ENCODE data around the gene RAB28. TPM values are rescaled to one million over a fixed set of nuclear protein-coding genes. Genes with fewer than 3 reads are reported as not detected.

Gene RAB28
- total and polyA plus RNA-seq, 7 donors = 5.1 to 9.0 (median 6.3) TPM

- ATAC-seq (no peak), DNase-seq (no peak)
- Histone ChIP-seq H3K36me3 (ENCODE audit: insufficient read depth in 1 of 2, low read depth in 1 of 2) (no peaks in the 10 kb centered on the region), H3K4me1 (no peaks in the 10 kb centered on the region), H3K4me3 (no peak overlapping the region), H3K9me3 (no peaks in the 10 kb centered on the region), H3K27ac (no peak overlapping the region), H3K27me3 (ENCODE audit: insufficient read depth in 3 of 3, low read length in 2 of 3) (no peaks in the 10 kb centered on the region)
- intact Hi-C loops (cut with DNase I) = no loop called here
- no peak for TF ChIP-seq CTCF (IDR thresholded peaks at IDR 0.05)
- 80 to 85% (median 80%) methylated on average over 3 of the region's 3 CpGs for WGBS, 3 donors
These were observed 156.1 kb downstream of the RAB28 start for GRCh38 chr4:13327991-13328390.

- DNase-seq (no peak), ATAC-seq (no peak)
- no peaks in the 10 kb centered on the region for H3K27me3 ChIP-seq (ENCODE audit: insufficient read depth in 3 of 3, low read length in 2 of 3)
- WGBS, 3 donors = 70 to 76% (median 70%) methylated on average over 3 of the region's 3 CpGs
- TF ChIP-seq CTCF (IDR thresholded peaks at IDR 0.05) = no peak
- no peak overlapping the region for H3K4me3 ChIP-seq
- H3K27ac ChIP-seq = no peak overlapping the region
- peaks cover 13% of the 10 kb centered on the region for H3K9me3 ChIP-seq
- H3K4me1 ChIP-seq = no peaks in the 10 kb centered on the region
- no peaks in the 10 kb centered on the region for H3K36me3 ChIP-seq (ENCODE audit: insufficient read depth in 1 of 2, low read depth in 1 of 2)
- intact Hi-C loops (cut with DNase I) = no loop called here
These were observed 158.4 kb downstream of the RAB28 start for GRCh38 chr4:13325744-13326143.

- Histone ChIP-seq H3K9me3 (peaks cover 13% of the 10 kb centered on the region), H3K4me1 (no peaks in the 10 kb centered on the region), H3K27me3 (ENCODE audit: insufficient read depth in 3 of 3, low read length in 2 of 3) (no peaks in the 10 kb centered on the region), H3K27ac (no peak overlapping the region), H3K36me3 (ENCODE audit: insufficient read depth in 1 of 2, low read depth in 1 of 2) (no peaks in the 10 kb centered on the region), H3K4me3 (no peak overlapping the region)
- no peak for ATAC-seq
- intact Hi-C loops (cut with DNase I) = no loop called here
- WGBS, 3 donors = 91 to 93% (median 92%) methylated on average over 3 of the region's 3 CpGs
- TF ChIP-seq CTCF (IDR thresholded peaks at IDR 0.05) = no peak
- no peak for DNase-seq
These were observed 160.2 kb downstream of the RAB28 start for GRCh38 chr4:13323921-13324320.

GRCh38 chr4:13322681-13323101, 161.4 kb downstream of the RAB28 start:
- ATAC-seq (no peak), DNase-seq (no peak)
- intact Hi-C loops (cut with DNase I) = no loop called here
- Histone ChIP-seq H3K4me1 (no peaks in the 10 kb centered on the region), H3K36me3 (ENCODE audit: insufficient read depth in 1 of 2, low read depth in 1 of 2) (no peaks in the 10 kb centered on the region), H3K9me3 (peaks cover 20% of the 10 kb centered on the region), H3K4me3 (no peak overlapping the region), H3K27ac (no peak overlapping the region), H3K27me3 (ENCODE audit: insufficient read depth in 3 of 3, low read length in 2 of 3) (no peaks in the 10 kb centered on the region)
- no peak for TF ChIP-seq CTCF (IDR thresholded peaks at IDR 0.05)

Other genes starting within 250 kb of the RAB28 start
- gene NKX3-2, start 60.2 kb upstream of the RAB28 start, total RNA-seq = under 1 TPM in 1 of 4 donors, not detected in 3; 0.08 TPM
- under 1 TPM in 1 of 3 donors, not detected in 2; 0.01 TPM for gene NKX3-2, start 60.2 kb upstream of the RAB28 start, polyA plus RNA-seq
- 10 to 100 TPM; 13.7 to 19.3 (median 15.6) TPM for gene BOD1L1, start 143.4 kb upstream of the RAB28 start, total RNA-seq
- gene BOD1L1, start 143.4 kb upstream of the RAB28 start, polyA plus RNA-seq = 10 to 100 TPM in 1 of 3 donors, 1 to 10 TPM in 2; 6.0 to 12.8 (median 7.9) TPM

Measured in psoas muscle (tissue), 8 donors.